A549 (cell line): Measurements from ENCODE around the gene MAGI2. TPM values are rescaled to one million over a fixed set of nuclear protein-coding genes. Genes with fewer than 3 reads are reported as not detected.

Experiments used
- ATAC-seq, 2 experiments: fragments of 200-7000 bp in 1 of 2; fragments of >200 bp in 1 of 2; cut with Nextera tagmentation in 1 of 2; cut with Tn5 transposase in 1 of 2; 3 replicates each; pipeline versions ENCODE4 v1.8.0 to v1.9.1; 2018 to 2020; ENCODE audit warnings: mild to moderate bottlenecking in 1 of 2, moderate library complexity in 1 of 2
- CTCF ChIA-PET: fragments of 300-600 bp; sonication (Branson Sonifier 250); formaldehyde crosslinking; extraction: SDS; loops from one replicate; lab custom pipeline; 2021; ENCODE audit warnings: antibody characterized with exemption, inconsistent platforms; lab: Yijun Ruan, JAX
- POLR2A ChIA-PET: fragments of 350-600 bp; formaldehyde crosslinking; extraction: SDS; loops from one replicate; lab custom pipeline; 2021; ENCODE audit warnings: antibody characterized with exemption, inconsistent platforms; lab: Yijun Ruan, JAX
- DNase-seq, 2 experiments: peaks; one replicate each; pipeline versions ENCODE4 v3.0.0 to v3.0.0-alpha.2; 2011 to 2016; ENCODE audit warnings: low read depth in 1 of 2, low spot score in 1 of 2
- FAIRE-seq: peaks from 2 replicates; lab custom pipeline; 2011; peaks lifted over from hg19 to GRCh38; lab: Jason Lieb, UNC
- H3K27ac ChIP-seq, 2 experiments: fragments of >200 bp; sonication (Bioruptor Twin); formaldehyde crosslinking; 3 replicates each; pipeline ENCODE4 v1.5.1; 2016 to 2017
- H3K4me1 ChIP-seq: fragments of >200 bp; sonication (Bioruptor Twin); formaldehyde crosslinking; 3 replicates; pipeline ENCODE4 v1.6.1; 2016
- H3K4me2 ChIP-seq: fragments of >200 bp; sonication (Bioruptor Twin); formaldehyde crosslinking; 3 replicates; pipeline ENCODE4 v1.6.1; 2016
- H3K4me3 ChIP-seq: fragments of >200 bp; sonication (Bioruptor Twin); formaldehyde crosslinking; 3 replicates; pipeline ENCODE4 v1.5.1; 2016
- H3K9me3 ChIP-seq: fragments of >200 bp; sonication (Bioruptor Twin); formaldehyde crosslinking; 3 replicates; pipeline ENCODE4 v1.6.1; 2016
- BHLHE40 ChIP-seq: IDR thresholded peaks from 2 replicates; pipeline ENCODE4 v1.6.1; 2012; ENCODE audit warnings: low read depth, low read length, inconsistent platforms
- CEBPB ChIP-seq, 2 experiments: fragments of >200 bp in 1 of 2; sonication (Bioruptor Twin) in 1 of 2; formaldehyde crosslinking in 1 of 2; IDR thresholded peaks; 2 replicates each; pipeline ENCODE4 v1.6.1; 2012 to 2016
- CHD2 ChIP-seq: fragments of 150-350 bp; IDR thresholded peaks from 2 replicates; pipeline ENCODE4 v1.6.1; 2014; ENCODE audit warnings: low read length; ENCODE audit not compliant: partially characterized antibody
- EHF ChIP-seq: fragments of 250-450 bp; sonication (Bioruptor Pico); IDR thresholded peaks from 2 replicates; pipeline ENCODE4 v1.5.0; 2020; ENCODE audit warnings: mild to moderate bottlenecking
- FOSL2 ChIP-seq, 2 experiments: fragments of 450-650 bp in 1 of 2; fragments of >200 bp in 1 of 2; sonication (Bioruptor Twin) in 1 of 2; formaldehyde crosslinking; IDR thresholded peaks; 2 replicates each; pipeline versions ENCODE4 v1.5.0 to v1.6.1; 2016 to 2020; ENCODE audit warnings: mild to moderate bottlenecking in 1 of 2, moderate library complexity in 1 of 2
- HDAC2 ChIP-seq: fragments of 200-600 bp; sonication (generic); IDR thresholded peaks from 2 replicates; pipeline ENCODE4 v1.6.1; 2016
- HOXB5 ChIP-seq: fragments of 250-450 bp; sonication (Bioruptor Pico); IDR thresholded peaks from 2 replicates; pipeline ENCODE4 v1.5.0; 2020; ENCODE audit warnings: mild to moderate bottlenecking, moderate library complexity
- JUN ChIP-seq, 2 experiments: fragments of >200 bp; sonication (Bioruptor Twin); formaldehyde crosslinking; IDR thresholded peaks; 2 replicates in 1 of 2; 3 replicates in 1 of 2; pipeline ENCODE4 v1.6.1; 2016 to 2017
- JUNB ChIP-seq: fragments of >200 bp; sonication (Bioruptor Twin); formaldehyde crosslinking; IDR thresholded peaks from 2 replicates; pipeline ENCODE4 v1.6.1; 2016
- POLR2A ChIP-seq: IDR thresholded peaks from 2 replicates; pipeline ENCODE4 v1.6.1; 2012; ENCODE audit warnings: mild to moderate bottlenecking, low read length
- POLR2AphosphoS2 ChIP-seq: conservative IDR thresholded peaks from 2 replicates; pipeline ENCODE4 v1.6.1; 2012; ENCODE audit warnings: low read length, improper control_type of control experiment, inconsistent platforms
- RNF2 ChIP-seq: fragments of 200-600 bp; sonication (generic); IDR thresholded peaks from 2 replicates; pipeline ENCODE4 v1.6.1; 2016; ENCODE audit warnings: low read depth, mild to moderate bottlenecking, antibody characterized with exemption, moderate library complexity, borderline replicate concordance
- TP53 ChIP-seq: fragments of 250-450 bp; sonication (Bioruptor Pico); IDR thresholded peaks from 2 replicates; pipeline ENCODE4 v1.5.0; 2021; ENCODE audit warnings: mild to moderate bottlenecking, moderate library complexity
- ZC3H11A ChIP-seq: fragments of 450-650 bp; IDR thresholded peaks from 2 replicates; pipeline ENCODE4 v1.6.1; 2014; ENCODE audit warnings: antibody characterized with exemption, mild to moderate bottlenecking
- WGBS: methylation state at CpG from one replicate; pipeline ENCODE4 v1.1.6; 2017; ENCODE audit errors: missing lambda C conversion rate; 5-methylcytosine and 5-hydroxymethylcytosine counted together
- polyA plus RNA-seq, 4 experiments: library from polyadenylated mRNA; depleted of rRNA in 3 of 4; stranded (reverse); fragments of >200 nt; fragmentation: RNase III in 1 of 4; extraction: RNeasy Plus Mini Kit Qiagen cat#74134 plus additional on column Dnase treatment in 1 of 4; gene quantifications; 2 replicates in 3 of 4; 3 replicates in 1 of 4; pipeline ENCODE4 v1.2.3, GENCODE V29; 2011 to 2017
- TF ChIP-seq, protein P1 (sequence below): fragments of 200-600 bp; sonication (generic); IDR thresholded peaks from 2 replicates; pipeline ENCODE4 v1.6.1; 2016; ENCODE audit warnings: antibody characterized with exemption, mild to moderate bottlenecking, moderate library complexity
- TF ChIP-seq, protein P2 (sequence below): IDR thresholded peaks from 2 replicates; pipeline ENCODE4 v1.6.1; 2012; ENCODE audit warnings: low read depth, borderline replicate concordance
- TF ChIP-seq, protein P3 (sequence below): fragments of >200 bp; sonication (Bioruptor Twin); formaldehyde crosslinking; IDR thresholded peaks from 3 replicates; pipeline ENCODE4 v1.5.1; 2016
- TF ChIP-seq, protein P4 (sequence below): fragments of >200 bp; sonication (Bioruptor Twin); formaldehyde crosslinking; IDR thresholded peaks from 3 replicates; pipeline ENCODE4 v1.6.1; 2016
- TF ChIP-seq, protein P5 (sequence below): fragments of 250-450 bp; sonication (Bioruptor Pico); IDR thresholded peaks from 2 replicates; pipeline ENCODE4 v1.5.0; 2020; ENCODE audit warnings: low read depth, mild to moderate bottlenecking, moderate library complexity

The MAGI2 gene
- polyA plus RNA-seq, 2 of the 4 experiments (the other 2 are of a cell fraction) = 0.48 to 0.81 TPM

- CTCF ChIA-PET = interaction anchor here (1.0 kb wide), 1 partner anchor 13 kb away, joined by 3 read pairs; no protein-coding TSS in a partner anchor
- peaks cover 7% of the 10 kb centered on the region; the same call in 1 of the 3 replicates for H3K4me1 ChIP-seq
- FAIRE-seq (no peak), DNase-seq (no peak), ATAC-seq (no peak)
- POLR2A ChIA-PET = no interaction called here
- TF ChIP-seq JUNB (no peak), ZC3H11A (no peak)
- H3K9me3 ChIP-seq = no peaks in the 10 kb centered on the region
- no peak overlapping the region; the same call in 2 of the 3 replicates for H3K4me2 ChIP-seq
- 95% methylated on average over 24 of the region's 24 CpGs for whole genome bisulfite sequencing
- peak overlapping the region; percentile 87 to 92; a peak in 4 of 6 replicates for H3K27ac ChIP-seq
- no peak overlapping the region for H3K4me3 ChIP-seq
These were observed 994 bp upstream of the MAGI2 start for GRCh38 chr7:79454361-79454960.

DNA sequence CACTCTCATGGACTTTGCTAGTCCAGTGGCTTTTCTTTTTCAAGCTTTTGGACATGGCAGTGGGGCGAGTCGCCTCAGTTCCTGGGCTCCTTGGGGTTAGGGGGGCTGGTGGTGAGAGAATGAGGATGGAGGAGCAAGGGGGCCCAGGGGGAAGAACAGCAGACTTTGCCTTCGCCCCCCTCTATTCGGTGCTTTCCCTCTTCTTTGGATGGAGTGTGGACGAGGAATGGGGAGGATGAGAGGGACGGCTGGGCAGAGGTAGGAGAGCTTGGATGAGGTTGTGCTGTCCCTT lies 255 bp downstream of the MAGI2 start:
- CTCF ChIA-PET = no interaction called here

More for the DNA sequence above, 255 bp downstream of the MAGI2 start:
- peak overlapping the region; percentile 85 for H3K4me3 ChIP-seq
- POLR2A ChIA-PET = interaction anchor here (0.6 kb wide), 1 partner anchor 595 kb away, joined by 3 read pairs; no protein-coding TSS in a partner anchor
- DNase-seq (peak in 1 of 2 experiments; percentile 6), FAIRE-seq (no peak), ATAC-seq (peak in 1 of 2 experiments; percentile 5; a peak in 2 of 6 replicates)
- no peaks in the 10 kb centered on the region for H3K9me3 ChIP-seq
- TF ChIP-seq CEBPB (IDR thresholded peaks at IDR 0.05) (no peak), HOXB5 (no peak), HDAC2 (no peak), POLR2A (no peak), FOSL2 (IDR thresholded peaks at IDR 0.05) (no peak), FOSL2 (CRISPR knock-in tag; IDR thresholded peaks at IDR 0.05) (no peak), POLR2AphosphoS2 (no peak), BHLHE40 (no peak), JUN (IDR thresholded peaks at IDR 0.05) (no peak), EHF (CRISPR knock-in tag) (no peak), TP53 (CRISPR knock-in tag) (no peak), RNF2 (no peak), CHD2 (no peak)
- TF ChIP-seq, protein P1, sequence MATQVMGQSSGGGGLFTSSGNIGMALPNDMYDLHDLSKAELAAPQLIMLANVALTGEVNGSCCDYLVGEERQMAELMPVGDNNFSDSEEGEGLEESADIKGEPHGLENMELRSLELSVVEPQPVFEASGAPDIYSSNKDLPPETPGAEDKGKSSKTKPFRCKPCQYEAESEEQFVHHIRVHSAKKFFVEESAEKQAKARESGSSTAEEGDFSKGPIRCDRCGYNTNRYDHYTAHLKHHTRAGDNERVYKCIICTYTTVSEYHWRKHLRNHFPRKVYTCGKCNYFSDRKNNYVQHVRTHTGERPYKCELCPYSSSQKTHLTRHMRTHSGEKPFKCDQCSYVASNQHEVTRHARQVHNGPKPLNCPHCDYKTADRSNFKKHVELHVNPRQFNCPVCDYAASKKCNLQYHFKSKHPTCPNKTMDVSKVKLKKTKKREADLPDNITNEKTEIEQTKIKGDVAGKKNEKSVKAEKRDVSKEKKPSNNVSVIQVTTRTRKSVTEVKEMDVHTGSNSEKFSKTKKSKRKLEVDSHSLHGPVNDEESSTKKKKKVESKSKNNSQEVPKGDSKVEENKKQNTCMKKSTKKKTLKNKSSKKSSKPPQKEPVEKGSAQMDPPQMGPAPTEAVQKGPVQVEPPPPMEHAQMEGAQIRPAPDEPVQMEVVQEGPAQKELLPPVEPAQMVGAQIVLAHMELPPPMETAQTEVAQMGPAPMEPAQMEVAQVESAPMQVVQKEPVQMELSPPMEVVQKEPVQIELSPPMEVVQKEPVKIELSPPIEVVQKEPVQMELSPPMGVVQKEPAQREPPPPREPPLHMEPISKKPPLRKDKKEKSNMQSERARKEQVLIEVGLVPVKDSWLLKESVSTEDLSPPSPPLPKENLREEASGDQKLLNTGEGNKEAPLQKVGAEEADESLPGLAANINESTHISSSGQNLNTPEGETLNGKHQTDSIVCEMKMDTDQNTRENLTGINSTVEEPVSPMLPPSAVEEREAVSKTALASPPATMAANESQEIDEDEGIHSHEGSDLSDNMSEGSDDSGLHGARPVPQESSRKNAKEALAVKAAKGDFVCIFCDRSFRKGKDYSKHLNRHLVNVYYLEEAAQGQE = no peak
- TF ChIP-seq, protein P2, sequence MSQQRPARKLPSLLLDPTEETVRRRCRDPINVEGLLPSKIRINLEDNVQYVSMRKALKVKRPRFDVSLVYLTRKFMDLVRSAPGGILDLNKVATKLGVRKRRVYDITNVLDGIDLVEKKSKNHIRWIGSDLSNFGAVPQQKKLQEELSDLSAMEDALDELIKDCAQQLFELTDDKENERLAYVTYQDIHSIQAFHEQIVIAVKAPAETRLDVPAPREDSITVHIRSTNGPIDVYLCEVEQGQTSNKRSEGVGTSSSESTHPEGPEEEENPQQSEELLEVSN = no peak
- TF ChIP-seq, protein P3, sequence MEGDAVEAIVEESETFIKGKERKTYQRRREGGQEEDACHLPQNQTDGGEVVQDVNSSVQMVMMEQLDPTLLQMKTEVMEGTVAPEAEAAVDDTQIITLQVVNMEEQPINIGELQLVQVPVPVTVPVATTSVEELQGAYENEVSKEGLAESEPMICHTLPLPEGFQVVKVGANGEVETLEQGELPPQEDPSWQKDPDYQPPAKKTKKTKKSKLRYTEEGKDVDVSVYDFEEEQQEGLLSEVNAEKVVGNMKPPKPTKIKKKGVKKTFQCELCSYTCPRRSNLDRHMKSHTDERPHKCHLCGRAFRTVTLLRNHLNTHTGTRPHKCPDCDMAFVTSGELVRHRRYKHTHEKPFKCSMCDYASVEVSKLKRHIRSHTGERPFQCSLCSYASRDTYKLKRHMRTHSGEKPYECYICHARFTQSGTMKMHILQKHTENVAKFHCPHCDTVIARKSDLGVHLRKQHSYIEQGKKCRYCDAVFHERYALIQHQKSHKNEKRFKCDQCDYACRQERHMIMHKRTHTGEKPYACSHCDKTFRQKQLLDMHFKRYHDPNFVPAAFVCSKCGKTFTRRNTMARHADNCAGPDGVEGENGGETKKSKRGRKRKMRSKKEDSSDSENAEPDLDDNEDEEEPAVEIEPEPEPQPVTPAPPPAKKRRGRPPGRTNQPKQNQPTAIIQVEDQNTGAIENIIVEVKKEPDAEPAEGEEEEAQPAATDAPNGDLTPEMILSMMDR = no peak
- TF ChIP-seq, protein P4, sequence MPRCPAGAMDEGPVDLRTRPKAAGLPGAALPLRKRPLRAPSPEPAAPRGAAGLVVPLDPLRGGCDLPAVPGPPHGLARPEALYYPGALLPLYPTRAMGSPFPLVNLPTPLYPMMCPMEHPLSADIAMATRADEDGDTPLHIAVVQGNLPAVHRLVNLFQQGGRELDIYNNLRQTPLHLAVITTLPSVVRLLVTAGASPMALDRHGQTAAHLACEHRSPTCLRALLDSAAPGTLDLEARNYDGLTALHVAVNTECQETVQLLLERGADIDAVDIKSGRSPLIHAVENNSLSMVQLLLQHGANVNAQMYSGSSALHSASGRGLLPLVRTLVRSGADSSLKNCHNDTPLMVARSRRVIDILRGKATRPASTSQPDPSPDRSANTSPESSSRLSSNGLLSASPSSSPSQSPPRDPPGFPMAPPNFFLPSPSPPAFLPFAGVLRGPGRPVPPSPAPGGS = no peak
- TF ChIP-seq, protein P5, sequence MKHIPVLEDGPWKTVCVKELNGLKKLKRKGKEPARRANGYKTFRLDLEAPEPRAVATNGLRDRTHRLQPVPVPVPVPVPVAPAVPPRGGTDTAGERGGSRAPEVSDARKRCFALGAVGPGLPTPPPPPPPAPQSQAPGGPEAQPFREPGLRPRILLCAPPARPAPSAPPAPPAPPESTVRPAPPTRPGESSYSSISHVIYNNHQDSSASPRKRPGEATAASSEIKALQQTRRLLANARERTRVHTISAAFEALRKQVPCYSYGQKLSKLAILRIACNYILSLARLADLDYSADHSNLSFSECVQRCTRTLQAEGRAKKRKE (CRISPR knock-in tag) = no peak
- H3K4me1 ChIP-seq = 0 out of 3 replicates have a peak, but pooled peaks cover 3% of the 10 kb centered on the region
- H3K4me2 ChIP-seq = peak overlapping the region; percentile 93
- H3K27ac ChIP-seq = peak overlapping the region; percentile 87 to 92
- WGBS = 20% methylated on average over 6 of the region's 6 CpGs
